ENCODE results near the gene DUSP2.

- TF ChIP-seq CTCF (IDR thresholded peaks at IDR 0.05), result no peak
- TF ChIP-seq POLR2A (IDR thresholded peaks at IDR 0.05), result no peak
Measured at GRCh38 chr2:96135621-96136020, 9.6 kb downstream of the DUSP2 start.

Data from Peyer's patch (tissue), 4 donors.